Measurements from ENCODE around the gene ZNF609.
A peak's percentile ranks its signal among the peaks of the same experiment; 100 is the strongest.

DNA sequence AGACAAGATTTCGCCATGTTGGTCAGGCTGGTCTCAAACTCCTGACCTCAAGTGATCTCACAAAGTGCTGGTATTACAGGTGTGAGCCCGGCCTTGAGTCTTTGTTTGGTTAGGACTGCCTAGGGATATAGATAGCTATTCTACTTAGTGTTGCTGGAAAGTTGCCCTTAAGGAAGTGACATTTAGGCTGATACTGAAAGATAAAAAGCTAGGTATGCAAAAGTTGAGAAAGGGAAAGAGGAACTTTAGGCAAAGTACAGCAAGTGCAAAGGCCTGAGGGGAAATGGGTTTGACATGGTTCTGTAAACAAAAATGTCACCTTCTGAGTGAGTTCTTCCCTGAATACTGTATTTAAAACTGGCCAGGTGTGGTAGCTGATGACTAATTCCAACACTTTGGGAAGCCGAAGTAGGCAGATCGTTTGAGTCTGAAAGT, 111.5 kb downstream of the ZNF609 start:
- no peak for TF ChIP-seq POLR2A (IDR thresholded peaks at IDR 0.05; ENCODE audit: low read depth, low read length)
- peak; percentile 65 for TF ChIP-seq SPI1 (IDR thresholded peaks at IDR 0.05; ENCODE audit: low read depth, low read length)
- no peak for TF ChIP-seq POLR2AphosphoS5 (IDR thresholded peaks at IDR 0.05; ENCODE audit: low read depth, low read length)
